ENCODE measurements around the gene SNRPD3. TPM values are rescaled to one million over a fixed set of nuclear protein-coding genes. Genes with fewer than 3 reads are reported as not detected.
A peak's percentile ranks its signal among the peaks of the same experiment; 100 is the strongest.

The SNRPD3 gene
- total RNA-seq, 6 donors from 2014 or later, result 66.8 to 119 (median 84.8) TPM

DNA sequence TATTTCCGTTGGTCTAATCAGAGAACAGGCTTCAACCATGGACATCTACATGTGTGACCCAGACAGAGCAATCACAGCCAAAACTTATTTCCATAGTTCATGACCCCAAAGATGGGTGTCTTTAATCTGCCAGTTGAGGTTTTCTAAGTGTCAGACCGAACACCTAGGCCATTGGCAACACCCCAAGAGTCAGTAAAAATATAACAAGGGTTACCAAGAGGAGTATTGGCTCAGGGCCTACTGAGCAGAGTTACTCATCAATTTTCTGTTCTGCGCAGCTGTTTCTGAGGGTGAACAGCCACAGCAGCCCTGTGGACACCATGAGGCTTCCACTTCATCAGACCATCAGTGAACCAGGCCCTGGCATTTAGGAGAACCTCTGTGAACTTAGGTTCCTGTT lies 19.7 kb upstream of the SNRPD3 start:
- Histone ChIP-seq H3K27me3 (no peaks in the 10 kb centered on the region), H3K4me3 (no peak overlapping the region), H3K27ac (no peak overlapping the region), H3K4me1 (peaks cover 0 to 7% (median 2%) of the 10 kb centered on the region in 4 donors), H3K36me3 (peaks cover 8 to 29% (median 21%) of the 10 kb centered on the region in 4 donors), H3K9me3 (no peaks in the 10 kb centered on the region)
- TF ChIP-seq, protein P1, sequence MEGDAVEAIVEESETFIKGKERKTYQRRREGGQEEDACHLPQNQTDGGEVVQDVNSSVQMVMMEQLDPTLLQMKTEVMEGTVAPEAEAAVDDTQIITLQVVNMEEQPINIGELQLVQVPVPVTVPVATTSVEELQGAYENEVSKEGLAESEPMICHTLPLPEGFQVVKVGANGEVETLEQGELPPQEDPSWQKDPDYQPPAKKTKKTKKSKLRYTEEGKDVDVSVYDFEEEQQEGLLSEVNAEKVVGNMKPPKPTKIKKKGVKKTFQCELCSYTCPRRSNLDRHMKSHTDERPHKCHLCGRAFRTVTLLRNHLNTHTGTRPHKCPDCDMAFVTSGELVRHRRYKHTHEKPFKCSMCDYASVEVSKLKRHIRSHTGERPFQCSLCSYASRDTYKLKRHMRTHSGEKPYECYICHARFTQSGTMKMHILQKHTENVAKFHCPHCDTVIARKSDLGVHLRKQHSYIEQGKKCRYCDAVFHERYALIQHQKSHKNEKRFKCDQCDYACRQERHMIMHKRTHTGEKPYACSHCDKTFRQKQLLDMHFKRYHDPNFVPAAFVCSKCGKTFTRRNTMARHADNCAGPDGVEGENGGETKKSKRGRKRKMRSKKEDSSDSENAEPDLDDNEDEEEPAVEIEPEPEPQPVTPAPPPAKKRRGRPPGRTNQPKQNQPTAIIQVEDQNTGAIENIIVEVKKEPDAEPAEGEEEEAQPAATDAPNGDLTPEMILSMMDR (IDR thresholded peaks at IDR 0.05), result no peak
- TF ChIP-seq POLR2AphosphoS5 (IDR thresholded peaks at IDR 0.05), result no peak
- no peak for TF ChIP-seq POLR2A (IDR thresholded peaks at IDR 0.05)
- 83 to 92% methylated on average over 3 of the region's 3 CpGs for WGBS, 2 donors
- ATAC-seq (ENCODE audit: low FRiP score in 2 of 2), result no peak
- DNase-seq, result no peak

DNA sequence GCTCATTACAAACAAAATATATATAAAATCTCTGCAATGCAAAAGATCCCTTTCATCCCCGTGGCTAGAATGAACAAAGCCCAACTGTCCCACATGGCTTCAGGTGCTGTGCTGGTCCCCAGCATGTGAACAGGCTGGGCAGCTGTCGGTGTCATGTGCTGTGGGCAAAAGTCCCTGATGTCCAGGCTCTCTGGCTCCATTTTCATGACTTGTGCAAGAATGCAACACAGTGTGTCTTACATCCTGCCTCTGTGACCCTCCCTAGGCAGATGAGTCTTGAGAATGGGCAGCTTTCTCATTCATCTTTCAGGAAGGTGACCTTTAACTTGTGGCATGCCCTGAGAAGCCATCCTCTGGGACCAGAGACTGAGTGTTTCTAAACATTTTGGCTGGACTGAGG lies 15.3 kb upstream of the SNRPD3 start:
- DNase-seq (no peak), ATAC-seq (ENCODE audit: low FRiP score in 2 of 2) (no peak)
- H3K36me3 ChIP-seq, result peaks cover 25 to 72% (median 53%) of the 10 kb centered on the region in 4 donors
- no peak overlapping the region for H3K27ac ChIP-seq
- 95 to 100% methylated on average over 2 of the region's 2 CpGs for WGBS, 2 donors
- H3K4me1 ChIP-seq, result peaks cover 7 to 39% (median 24%) of the 10 kb centered on the region in 4 donors
- TF ChIP-seq EP300 (IDR thresholded peaks at IDR 0.05) (no peak), POLR2AphosphoS5 (IDR thresholded peaks at IDR 0.05) (no peak), POLR2A (IDR thresholded peaks at IDR 0.05) (no peak)
- TF ChIP-seq, protein P1 (IDR thresholded peaks at IDR 0.05), result no peak
- no peak overlapping the region for H3K4me3 ChIP-seq
- no peaks in the 10 kb centered on the region for H3K9me3 ChIP-seq
- no peaks in the 10 kb centered on the region for H3K27me3 ChIP-seq

DNA sequence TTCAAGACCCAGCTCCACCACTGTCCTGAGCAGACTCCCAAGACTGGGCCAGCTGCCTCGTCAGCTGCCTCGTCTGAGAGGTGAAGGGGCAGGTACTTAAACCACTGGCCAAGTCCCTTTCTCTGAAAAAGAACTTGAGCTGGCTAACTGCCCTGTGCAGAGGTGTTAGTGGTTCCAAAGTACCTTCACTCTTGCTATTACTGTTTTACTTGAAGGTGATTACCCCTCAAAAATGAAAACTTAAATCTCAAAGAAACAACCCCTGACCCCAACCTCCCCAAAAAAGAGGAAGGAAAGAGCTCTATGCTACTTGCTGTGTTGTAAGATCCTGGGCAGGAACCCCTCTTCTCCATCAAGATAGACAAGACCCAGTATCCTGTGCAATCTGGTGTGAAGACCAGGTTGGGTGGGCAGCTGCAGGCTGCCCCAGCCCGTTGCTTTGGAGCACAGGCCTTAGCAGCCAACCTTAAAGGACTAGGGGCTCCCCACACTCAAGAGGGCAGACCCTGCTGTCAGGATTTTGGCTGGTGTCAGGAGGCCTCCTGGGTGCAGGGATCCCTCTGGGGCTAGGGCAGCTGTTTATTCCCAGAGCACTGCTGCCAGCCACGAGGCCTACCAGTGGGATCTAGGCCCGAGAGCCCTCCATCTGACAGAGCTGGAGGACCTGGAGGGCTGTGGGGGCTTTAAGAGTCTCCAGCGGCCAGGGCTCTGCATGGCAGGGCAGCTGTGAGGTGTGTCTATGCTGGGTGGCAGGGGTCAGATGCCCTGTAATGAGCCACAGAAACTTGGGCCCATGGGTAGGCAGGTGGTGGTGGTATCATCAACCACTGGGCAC lies 13.9 kb upstream of the SNRPD3 start:
- peak overlapping the region in 3 of 4 donors; percentile 44 to 68 (median 46) for H3K27ac ChIP-seq
- H3K27me3 ChIP-seq, result no peaks in the 10 kb centered on the region
- 70 to 80% methylated on average over 5 to 6 of the region's 6 CpGs for WGBS, 2 donors
- ATAC-seq (ENCODE audit: low FRiP score in 2 of 2) (no peak), DNase-seq (no peak)
- no peaks in the 10 kb centered on the region for H3K9me3 ChIP-seq
- H3K4me1 ChIP-seq, result peaks cover 8 to 47% (median 24%) of the 10 kb centered on the region in 4 donors
- no peak overlapping the region for H3K4me3 ChIP-seq
- TF ChIP-seq, protein P1 (IDR thresholded peaks at IDR 0.05), result no peak
- no peak for TF ChIP-seq POLR2A (IDR thresholded peaks at IDR 0.05)
- TF ChIP-seq EP300 (IDR thresholded peaks at IDR 0.05), result no peak
- TF ChIP-seq POLR2AphosphoS5 (IDR thresholded peaks at IDR 0.05), result no peak
- H3K36me3 ChIP-seq, result peaks cover 32 to 84% (median 63%) of the 10 kb centered on the region in 4 donors

DNA sequence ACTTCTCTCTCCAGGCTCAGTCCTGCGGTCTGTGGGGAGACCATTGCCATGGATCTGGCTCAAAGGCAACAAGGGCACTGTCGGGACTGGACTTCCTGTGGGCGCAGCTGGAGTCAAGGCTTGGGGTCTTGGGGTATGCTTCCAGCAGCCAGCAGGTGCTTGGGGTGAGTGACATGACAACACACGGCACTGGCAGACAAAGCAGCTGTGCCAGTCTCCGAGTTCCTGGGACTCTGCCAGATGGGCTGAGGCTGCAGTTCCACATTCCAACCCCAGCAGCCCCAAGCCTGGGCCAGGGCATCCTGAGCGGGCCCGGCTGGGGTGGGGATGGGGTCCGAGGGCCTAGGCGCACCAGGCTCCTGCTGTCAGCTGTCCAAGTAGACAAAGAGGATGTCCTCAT lies 13.2 kb upstream of the SNRPD3 start:
- Histone ChIP-seq H3K4me3 (no peak overlapping the region), H3K9me3 (no peaks in the 10 kb centered on the region), H3K36me3 (peaks cover 38 to 91% (median 71%) of the 10 kb centered on the region in 4 donors), H3K27me3 (no peaks in the 10 kb centered on the region), H3K27ac (peak overlapping the region in 3 of 4 donors; percentile 44 to 68 (median 46)), H3K4me1 (peaks cover 8 to 47% (median 24%) of the 10 kb centered on the region in 4 donors)
- WGBS, 2 donors, result 47 to 87% methylated on average over 3 to 9 of the region's 9 CpGs
- DNase-seq (peak; percentile 59 to 74), ATAC-seq (ENCODE audit: low FRiP score in 2 of 2) (peak in 1 of 2 donors; percentile 45)
- TF ChIP-seq POLR2AphosphoS5 (IDR thresholded peaks at IDR 0.05), result no peak
- TF ChIP-seq, protein P1 (IDR thresholded peaks at IDR 0.05), result peak in 1 of 6 experiments; percentile 41
